ENCODE measurements around the gene CHIC2.

The CHIC2 gene

DNA sequence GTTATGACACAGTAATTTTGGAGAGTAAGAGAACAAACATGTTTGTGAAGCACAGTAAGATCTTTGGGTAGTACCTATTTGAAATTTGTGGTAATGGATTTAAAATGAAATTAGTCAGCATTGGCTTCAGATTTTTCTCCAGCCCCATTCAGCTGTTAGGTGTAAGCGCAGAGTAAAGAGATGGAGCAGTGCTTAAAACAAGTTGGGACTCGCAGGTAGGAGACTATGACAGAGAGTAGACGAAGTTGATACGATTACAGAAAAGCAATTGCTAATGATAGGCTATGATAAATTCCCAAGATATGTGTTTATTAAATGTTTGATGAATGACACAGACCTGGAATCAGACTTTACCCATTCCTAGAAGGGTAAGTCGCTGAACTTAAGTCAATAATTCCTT lies 72.6 kb downstream of the CHIC2 start:
- Histone ChIP-seq H3K4me2 (no peak overlapping the region), H3K36me3 (ENCODE audit: insufficient read depth) (no peaks in the 10 kb centered on the region), H3K4me1 (ENCODE audit: low read depth, poor library complexity, severe bottlenecking) (no peaks in the 10 kb centered on the region), H3K27ac (no peak overlapping the region), H3K4me3 (IDR thresholded peaks at IDR 0.05; ENCODE audit: insufficient read depth, low read depth, low read length) (no peak overlapping the region), H4K20me1 (ENCODE audit: insufficient read depth) (no peaks in the 10 kb centered on the region), H3K79me2 (ENCODE audit: insufficient read depth, low read depth) (no peaks in the 10 kb centered on the region), H2AFZ (ENCODE audit: low read depth) (no peak overlapping the region), H3K27me3 (ENCODE audit: insufficient read depth, low read depth) (no peaks in the 10 kb centered on the region), H3K9ac (no peak overlapping the region)
- TF ChIP-seq, protein P1, sequence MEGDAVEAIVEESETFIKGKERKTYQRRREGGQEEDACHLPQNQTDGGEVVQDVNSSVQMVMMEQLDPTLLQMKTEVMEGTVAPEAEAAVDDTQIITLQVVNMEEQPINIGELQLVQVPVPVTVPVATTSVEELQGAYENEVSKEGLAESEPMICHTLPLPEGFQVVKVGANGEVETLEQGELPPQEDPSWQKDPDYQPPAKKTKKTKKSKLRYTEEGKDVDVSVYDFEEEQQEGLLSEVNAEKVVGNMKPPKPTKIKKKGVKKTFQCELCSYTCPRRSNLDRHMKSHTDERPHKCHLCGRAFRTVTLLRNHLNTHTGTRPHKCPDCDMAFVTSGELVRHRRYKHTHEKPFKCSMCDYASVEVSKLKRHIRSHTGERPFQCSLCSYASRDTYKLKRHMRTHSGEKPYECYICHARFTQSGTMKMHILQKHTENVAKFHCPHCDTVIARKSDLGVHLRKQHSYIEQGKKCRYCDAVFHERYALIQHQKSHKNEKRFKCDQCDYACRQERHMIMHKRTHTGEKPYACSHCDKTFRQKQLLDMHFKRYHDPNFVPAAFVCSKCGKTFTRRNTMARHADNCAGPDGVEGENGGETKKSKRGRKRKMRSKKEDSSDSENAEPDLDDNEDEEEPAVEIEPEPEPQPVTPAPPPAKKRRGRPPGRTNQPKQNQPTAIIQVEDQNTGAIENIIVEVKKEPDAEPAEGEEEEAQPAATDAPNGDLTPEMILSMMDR (conservative IDR thresholded peaks at IDR 0.05; ENCODE audit: low read depth, low read length), result no peak

DNA sequence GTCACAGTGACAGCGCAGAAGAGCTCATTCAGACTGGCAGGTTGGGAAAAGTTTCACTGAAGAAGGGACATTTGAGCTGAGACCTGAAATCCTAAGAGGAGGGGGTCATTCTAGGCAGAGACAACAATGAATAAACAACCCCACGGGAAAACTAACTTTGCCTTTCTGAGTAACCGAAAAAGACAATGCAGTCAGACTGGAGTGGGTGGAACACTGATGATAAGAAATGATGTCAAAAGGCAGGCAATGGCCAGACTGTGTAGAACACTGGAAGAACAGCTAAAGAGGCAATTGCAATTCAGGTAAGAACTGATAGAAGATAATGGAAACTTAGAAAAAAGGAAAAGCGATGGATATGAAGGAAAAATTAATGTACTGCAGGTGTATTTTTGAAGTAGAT lies 73.8 kb downstream of the CHIC2 start:
- TF ChIP-seq, protein P1 (conservative IDR thresholded peaks at IDR 0.05; ENCODE audit: low read depth, low read length), result no peak
- H3K27me3 ChIP-seq (ENCODE audit: insufficient read depth, low read depth), result no peaks in the 10 kb centered on the region
- H3K4me3 ChIP-seq (IDR thresholded peaks at IDR 0.05; ENCODE audit: insufficient read depth, low read depth, low read length), result no peak overlapping the region
- H2AFZ ChIP-seq (ENCODE audit: low read depth), result no peak overlapping the region
- no peaks in the 10 kb centered on the region for H3K36me3 ChIP-seq (ENCODE audit: insufficient read depth)
- H3K4me1 ChIP-seq (ENCODE audit: low read depth, poor library complexity, severe bottlenecking), result no peaks in the 10 kb centered on the region
- H3K4me2 ChIP-seq, result no peak overlapping the region
- H3K79me2 ChIP-seq (ENCODE audit: insufficient read depth, low read depth), result no peaks in the 10 kb centered on the region
- no peak overlapping the region for H3K27ac ChIP-seq
- H4K20me1 ChIP-seq (ENCODE audit: insufficient read depth), result no peaks in the 10 kb centered on the region
- H3K9ac ChIP-seq, result no peak overlapping the region

DNA sequence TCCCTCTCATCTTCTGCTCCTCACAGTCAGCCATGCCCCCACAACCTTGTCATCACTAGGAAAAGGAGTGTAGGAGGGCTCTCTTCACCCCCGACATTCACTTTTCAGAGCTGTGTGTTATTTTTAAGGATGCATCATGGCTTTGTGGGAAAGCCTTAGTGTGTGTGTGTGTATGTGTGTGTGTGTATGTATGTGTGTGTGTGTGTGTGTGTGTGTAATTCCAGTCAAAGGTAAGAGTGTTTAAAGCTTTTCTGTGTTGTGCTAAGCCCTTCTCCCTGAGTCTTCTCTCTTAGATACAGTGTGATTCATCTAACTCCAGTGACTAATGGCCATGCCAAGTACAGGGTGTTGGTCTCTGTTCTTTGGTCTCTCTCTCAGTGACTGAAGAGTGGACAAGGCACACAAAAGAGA lies 76.6 kb downstream of the CHIC2 start:
- no peak overlapping the region for H3K9ac ChIP-seq
- H3K27me3 ChIP-seq (ENCODE audit: insufficient read depth, low read depth), result no peaks in the 10 kb centered on the region
- no peak overlapping the region for H3K27ac ChIP-seq

DNA sequence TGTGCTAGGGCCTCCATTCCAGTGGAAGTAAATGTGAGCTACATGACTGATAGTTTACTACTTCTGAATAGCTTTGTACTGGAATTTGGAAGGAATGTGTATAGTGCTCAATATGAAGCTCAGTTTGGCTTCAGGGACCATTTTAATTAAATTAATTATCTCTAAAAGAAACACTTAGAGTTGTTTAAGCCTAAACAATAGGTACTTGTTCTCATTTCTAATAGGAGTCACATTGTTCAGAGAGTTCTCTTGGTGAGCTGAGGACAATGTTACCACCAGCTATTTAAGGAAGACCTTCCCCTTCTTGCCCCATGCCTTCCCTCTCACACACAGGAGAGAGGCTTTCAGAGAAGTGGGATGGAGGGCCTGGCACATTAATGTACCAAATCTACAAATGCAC lies 78.3 kb downstream of the CHIC2 start:
- no peak overlapping the region for H3K4me2 ChIP-seq
- H3K36me3 ChIP-seq (ENCODE audit: insufficient read depth), result no peaks in the 10 kb centered on the region
- no peaks in the 10 kb centered on the region for H3K4me1 ChIP-seq (ENCODE audit: low read depth, poor library complexity, severe bottlenecking)
- no peak overlapping the region for H2AFZ ChIP-seq (ENCODE audit: low read depth)
- H4K20me1 ChIP-seq (ENCODE audit: insufficient read depth), result no peaks in the 10 kb centered on the region
- TF ChIP-seq, protein P1 (conservative IDR thresholded peaks at IDR 0.05; ENCODE audit: low read depth, low read length), result no peak
- H3K4me3 ChIP-seq (IDR thresholded peaks at IDR 0.05; ENCODE audit: insufficient read depth, low read depth, low read length), result no peak overlapping the region
- no peak overlapping the region for H3K9ac ChIP-seq
- H3K27me3 ChIP-seq (ENCODE audit: insufficient read depth, low read depth), result no peaks in the 10 kb centered on the region
- no peak overlapping the region for H3K27ac ChIP-seq
- no peaks in the 10 kb centered on the region for H3K79me2 ChIP-seq (ENCODE audit: insufficient read depth, low read depth)

More for the DNA sequence above, 76.6 kb downstream of the CHIC2 start:
- H2AFZ ChIP-seq (ENCODE audit: low read depth), result no peak overlapping the region
- H3K4me1 ChIP-seq (ENCODE audit: low read depth, poor library complexity, severe bottlenecking), result no peaks in the 10 kb centered on the region
- no peak overlapping the region for H3K4me2 ChIP-seq
- no peaks in the 10 kb centered on the region for H3K36me3 ChIP-seq (ENCODE audit: insufficient read depth)
- TF ChIP-seq, protein P1 (conservative IDR thresholded peaks at IDR 0.05; ENCODE audit: low read depth, low read length), result no peak
- no peaks in the 10 kb centered on the region for H3K79me2 ChIP-seq (ENCODE audit: insufficient read depth, low read depth)
- H3K4me3 ChIP-seq (IDR thresholded peaks at IDR 0.05; ENCODE audit: insufficient read depth, low read depth, low read length), result no peak overlapping the region
- H4K20me1 ChIP-seq (ENCODE audit: insufficient read depth), result no peaks in the 10 kb centered on the region
